ENCODE measurements around the gene ALDH1L2. TPM values are rescaled to one million over a fixed set of nuclear protein-coding genes. Genes with fewer than 3 reads are reported as not detected.
A peak's percentile ranks its signal among the peaks of the same experiment; 100 is the strongest.

ALDH1L2 gene
- total RNA-seq, 1 donor from 2014 or later: 69.2 TPM

GRCh38 chr12:105116969-105117368, 32.7 kb upstream of the ALDH1L2 start:
- no peaks in the 10 kb centered on the region for H3K27me3 Mint-ChIP-seq (ENCODE audit: low read depth, unreplicated experiment)
- no peaks in the 10 kb centered on the region for H3K9me3 ChIP-seq (ENCODE audit: insufficient read depth, low read depth, low read length)
- H3K27ac Mint-ChIP-seq (ENCODE audit: unreplicated experiment): no peak overlapping the region
- no peaks in the 10 kb centered on the region for H3K9me3 Mint-ChIP-seq (ENCODE audit: unreplicated experiment)
- peaks cover 10% of the 10 kb centered on the region for H3K36me3 Mint-ChIP-seq (ENCODE audit: low read depth, unreplicated experiment)
- peaks cover 8% of the 10 kb centered on the region for H3K4me1 Mint-ChIP-seq (ENCODE audit: low read depth, unreplicated experiment)
- TF ChIP-seq EZH2 (IDR thresholded peaks at IDR 0.05; ENCODE audit: insufficient read depth, low read length): no peak
- no peak for TF ChIP-seq CTCF (IDR thresholded peaks at IDR 0.05; ENCODE audit: insufficient read depth, low read depth, low read length)
- H3K9ac ChIP-seq (ENCODE audit: low read length): no peak overlapping the region
- H3K36me3 ChIP-seq (ENCODE audit: insufficient read depth, low read length): peaks cover 69% of the 10 kb centered on the region
- H2AFZ ChIP-seq (ENCODE audit: low read depth, low read length): no peak overlapping the region
- FAIRE-seq (no peak), DNase-seq (ENCODE audit: low read depth) (no peak)
- H3K4me3 Mint-ChIP-seq (ENCODE audit: unreplicated experiment): no peak overlapping the region
- H3K4me2 ChIP-seq (ENCODE audit: low read length): no peak overlapping the region
- H3K4me3 ChIP-seq (ENCODE audit: insufficient read depth, low read depth, low read length): no peak overlapping the region
- no peaks in the 10 kb centered on the region for H3K4me1 ChIP-seq (ENCODE audit: insufficient read depth, low read length)
- H4K20me1 ChIP-seq (ENCODE audit: insufficient read depth, low read length): peaks cover 14% of the 10 kb centered on the region
- H3K27ac ChIP-seq (ENCODE audit: low read depth, low read length): no peak overlapping the region
- peaks cover 34% of the 10 kb centered on the region for H3K79me2 ChIP-seq (ENCODE audit: insufficient read depth, low read length)
- no peaks in the 10 kb centered on the region for H3K27me3 ChIP-seq (ENCODE audit: insufficient read depth, low read length)

GRCh38 chr12:105113094-105113493, 28.8 kb upstream of the ALDH1L2 start:
- Histone ChIP-seq H2AFZ (ENCODE audit: low read depth, low read length) (no peak overlapping the region), H3K36me3 (ENCODE audit: insufficient read depth, low read length) (peaks cover 46% of the 10 kb centered on the region), H3K27ac (ENCODE audit: low read depth, low read length) (no peak overlapping the region), H3K4me3 (ENCODE audit: insufficient read depth, low read depth, low read length) (no peak overlapping the region), H3K79me2 (ENCODE audit: insufficient read depth, low read length) (peaks cover 72% of the 10 kb centered on the region), H3K9ac (ENCODE audit: low read length) (no peak overlapping the region), H3K4me2 (ENCODE audit: low read length) (no peak overlapping the region), H3K9me3 (ENCODE audit: insufficient read depth, low read depth, low read length) (no peaks in the 10 kb centered on the region), H3K27me3 (ENCODE audit: insufficient read depth, low read length) (no peaks in the 10 kb centered on the region), H3K4me1 (ENCODE audit: insufficient read depth, low read length) (peaks cover 11% of the 10 kb centered on the region), H4K20me1 (ENCODE audit: insufficient read depth, low read length) (peaks cover 39% of the 10 kb centered on the region)
- DNase-seq (ENCODE audit: low read depth): no peak
- no peak overlapping the region for H3K4me3 Mint-ChIP-seq (ENCODE audit: unreplicated experiment)
- H3K9me3 Mint-ChIP-seq (ENCODE audit: unreplicated experiment): no peaks in the 10 kb centered on the region
- no peaks in the 10 kb centered on the region for H3K27me3 Mint-ChIP-seq (ENCODE audit: low read depth, unreplicated experiment)
- no peak overlapping the region for H3K27ac Mint-ChIP-seq (ENCODE audit: unreplicated experiment)
- peaks cover 8% of the 10 kb centered on the region for H3K36me3 Mint-ChIP-seq (ENCODE audit: low read depth, unreplicated experiment)
- peaks cover 20% of the 10 kb centered on the region for H3K4me1 Mint-ChIP-seq (ENCODE audit: low read depth, unreplicated experiment)
- no peak for FAIRE-seq
- no peak for TF ChIP-seq CTCF (IDR thresholded peaks at IDR 0.05; ENCODE audit: insufficient read depth, low read depth, low read length)
- no peak for TF ChIP-seq EZH2 (IDR thresholded peaks at IDR 0.05; ENCODE audit: insufficient read depth, low read length)

- Histone ChIP-seq H3K4me1 (ENCODE audit: insufficient read depth, low read length) (peaks cover 11% of the 10 kb centered on the region), H3K27me3 (ENCODE audit: insufficient read depth, low read length) (no peaks in the 10 kb centered on the region), H2AFZ (ENCODE audit: low read depth, low read length) (no peak overlapping the region), H3K79me2 (ENCODE audit: insufficient read depth, low read length) (peaks cover 72% of the 10 kb centered on the region), H3K4me3 (ENCODE audit: insufficient read depth, low read depth, low read length) (no peak overlapping the region), H3K4me2 (ENCODE audit: low read length) (peak overlapping the region; percentile 89), H3K9ac (ENCODE audit: low read length) (no peak overlapping the region), H4K20me1 (ENCODE audit: insufficient read depth, low read length) (peaks cover 39% of the 10 kb centered on the region), H3K27ac (ENCODE audit: low read depth, low read length) (no peak overlapping the region), H3K9me3 (ENCODE audit: insufficient read depth, low read depth, low read length) (no peaks in the 10 kb centered on the region), H3K36me3 (ENCODE audit: insufficient read depth, low read length) (peaks cover 27% of the 10 kb centered on the region)
- Mint-ChIP-seq H3K9me3 (ENCODE audit: unreplicated experiment) (no peaks in the 10 kb centered on the region), H3K27ac (ENCODE audit: unreplicated experiment) (no peak overlapping the region), H3K36me3 (ENCODE audit: low read depth, unreplicated experiment) (peaks cover 4% of the 10 kb centered on the region), H3K4me1 (ENCODE audit: low read depth, unreplicated experiment) (peaks cover 22% of the 10 kb centered on the region), H3K4me3 (ENCODE audit: unreplicated experiment) (peak overlapping the region; percentile 62), H3K27me3 (ENCODE audit: low read depth, unreplicated experiment) (no peaks in the 10 kb centered on the region)
- no peak for FAIRE-seq
- no peak for DNase-seq (ENCODE audit: low read depth)
- TF ChIP-seq CTCF (IDR thresholded peaks at IDR 0.05; ENCODE audit: insufficient read depth, low read depth, low read length): no peak
Measured at GRCh38 chr12:105110851-105111250, 26.6 kb upstream of the ALDH1L2 start.

Measured in astrocyte (in vitro differentiated cells and primary cell).